ENCODE measurements around the gene BCAS3.
"Not testable (repeated sequence)": the region's sequence is repeated elsewhere in the genome, so short reads cannot be mapped to it uniquely, and the experiment has no call there.

The BCAS3 gene

DNA sequence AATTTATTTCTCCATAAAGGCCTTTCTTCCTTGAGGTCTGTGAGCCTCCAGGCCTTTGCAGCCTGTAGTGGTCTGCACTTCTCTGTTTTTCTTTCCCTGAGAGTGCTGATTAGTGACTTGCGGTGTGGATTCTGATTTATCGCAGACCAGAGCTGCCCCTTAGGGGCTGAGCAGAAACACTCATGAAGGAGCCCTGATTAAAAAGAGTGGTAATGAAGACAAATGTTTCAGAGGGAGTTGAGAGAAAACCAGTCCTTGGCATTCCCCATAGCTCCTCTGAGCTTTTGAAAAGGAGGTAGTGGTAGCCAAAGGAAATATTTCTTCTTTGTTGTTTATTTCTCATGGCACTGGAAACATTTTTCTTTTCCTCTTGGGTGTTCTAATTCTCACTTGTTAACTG is 453.9 kb downstream of the BCAS3 start:
- DNase-seq (ENCODE audit: low spot score), result no peak

DNA sequence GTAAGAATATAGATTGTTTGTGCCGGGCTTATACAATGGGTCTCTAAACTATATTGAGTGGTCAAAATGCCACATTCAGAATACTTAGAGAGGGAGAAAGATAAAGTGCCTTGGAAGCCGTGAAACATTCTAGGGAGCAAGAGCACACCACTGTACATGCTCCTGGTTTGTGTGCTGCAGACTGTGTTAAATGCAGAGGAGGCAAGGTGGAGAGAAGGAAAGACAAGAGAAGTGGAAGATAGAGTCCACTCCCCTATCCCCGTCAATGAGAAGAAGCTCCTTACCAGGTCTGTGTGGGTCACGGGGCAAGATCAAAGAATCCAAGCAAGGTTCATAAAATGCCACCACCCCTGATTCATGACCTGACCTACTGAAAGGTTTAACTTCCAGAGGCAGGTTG is 454.9 kb downstream of the BCAS3 start:
- no peak for DNase-seq (ENCODE audit: low spot score)

DNA sequence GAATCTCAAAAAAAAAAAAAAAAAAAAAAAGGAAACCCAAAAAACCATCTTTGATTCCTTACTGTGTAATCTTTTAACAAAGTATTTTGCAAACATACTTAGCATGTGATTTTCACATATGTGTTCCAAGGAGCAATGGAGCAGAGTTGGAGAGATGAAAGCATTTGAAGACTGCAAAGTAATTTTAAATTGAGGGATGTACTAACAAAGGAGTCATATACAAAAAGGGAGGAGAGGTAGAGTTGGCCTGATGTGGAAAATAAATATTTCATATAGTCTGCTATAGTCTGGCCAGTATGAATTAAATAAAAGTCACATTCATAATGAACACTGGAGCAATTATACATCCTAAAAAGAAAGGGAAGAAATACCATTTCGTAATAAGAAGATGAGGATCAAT is 456.2 kb downstream of the BCAS3 start:
- no peak for DNase-seq (ENCODE audit: low spot score)

DNA sequence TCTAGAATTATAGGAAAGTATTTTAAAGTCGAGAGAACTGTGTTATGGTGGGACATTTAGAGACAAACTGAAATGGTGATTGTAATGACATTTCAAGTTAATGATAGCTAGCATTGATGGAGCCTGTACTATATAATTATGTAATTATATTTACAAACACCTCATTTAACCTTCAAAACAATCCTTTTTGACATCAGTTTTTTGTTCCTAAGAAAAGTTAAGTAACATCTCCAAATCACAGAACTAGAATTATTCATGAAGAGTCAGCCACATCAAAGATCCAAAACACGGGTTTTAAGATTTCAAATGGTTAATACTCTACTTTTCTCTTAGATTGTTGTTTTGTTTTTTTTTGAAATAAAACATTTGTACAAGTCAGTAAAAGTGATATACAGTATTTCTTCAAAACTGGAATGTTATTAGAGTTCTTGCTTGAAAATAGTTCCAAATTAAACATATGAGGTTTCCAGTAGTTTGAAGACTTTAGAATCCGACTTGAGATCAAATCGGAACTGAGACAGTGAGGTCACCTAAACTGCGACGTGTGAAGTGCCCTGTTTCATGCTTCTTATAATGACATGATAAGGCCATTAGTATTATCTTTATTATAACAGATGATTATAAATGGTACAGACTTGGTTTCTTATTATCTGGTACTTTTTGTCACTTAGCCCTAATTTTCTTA is 457.0 kb downstream of the BCAS3 start:
- no peak for DNase-seq (ENCODE audit: low spot score)

GRCh38 chr17:61135782-61136181 is 458.1 kb downstream of the BCAS3 start:
- DNase-seq (ENCODE audit: low spot score), result no peak

GRCh38 chr17:61136296-61136695 is 458.6 kb downstream of the BCAS3 start:
- no peak for DNase-seq (ENCODE audit: low spot score)

DNA sequence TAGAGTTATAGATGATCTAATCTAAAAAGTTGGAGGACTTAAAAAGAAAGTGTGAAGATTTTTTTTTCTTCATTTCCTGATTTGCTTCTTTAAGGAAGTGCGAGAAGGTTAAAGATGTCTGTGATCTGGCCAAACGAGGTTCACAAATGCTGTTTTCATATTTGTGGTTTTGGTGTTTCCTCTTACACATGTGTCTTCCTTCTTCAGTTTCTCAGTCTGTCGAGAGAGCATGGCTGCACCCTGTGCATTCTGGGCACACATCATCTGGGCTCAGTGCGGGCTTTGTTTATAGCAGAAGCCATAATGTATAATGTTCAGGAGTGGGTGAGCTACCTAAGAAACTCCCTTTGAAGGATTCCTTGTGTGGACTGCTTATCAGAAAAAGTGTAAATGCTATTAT is 461.6 kb downstream of the BCAS3 start:
- no peak for DNase-seq (ENCODE audit: low spot score)

DNA sequence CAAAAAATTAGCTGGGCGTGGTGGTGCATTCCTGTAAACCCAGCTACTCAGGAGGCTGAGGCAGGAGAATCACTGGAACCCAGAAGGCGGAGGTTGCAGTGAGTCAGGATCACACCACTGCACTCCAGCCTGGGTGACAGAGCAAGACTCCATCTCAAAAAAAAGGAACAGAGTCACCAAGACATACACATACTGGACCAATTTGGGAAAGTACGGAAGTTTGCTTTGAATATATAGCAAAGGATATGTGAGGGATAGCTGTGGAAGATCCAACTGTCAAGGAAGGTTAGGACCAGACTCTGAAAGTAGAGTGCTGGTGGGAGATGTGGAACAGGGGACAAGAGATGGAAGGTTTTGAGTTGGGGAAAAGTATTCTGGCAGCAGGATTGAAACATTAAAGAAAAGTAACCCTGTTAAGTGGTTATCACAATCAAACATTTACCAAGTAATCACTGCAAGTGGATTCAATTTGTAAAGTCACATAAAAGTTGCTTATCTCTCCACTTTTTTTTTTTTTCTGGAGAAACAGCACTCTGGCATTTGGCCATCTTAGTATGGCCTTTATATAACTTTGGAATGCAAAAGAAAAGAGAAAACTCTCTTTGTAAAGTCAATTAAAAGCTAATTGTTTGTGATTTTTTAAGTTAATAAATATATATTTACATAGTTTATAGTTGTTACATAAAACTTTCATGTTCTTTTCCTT is 462.6 kb downstream of the BCAS3 start:
- DNase-seq (ENCODE audit: low spot score), result no peak

DNA sequence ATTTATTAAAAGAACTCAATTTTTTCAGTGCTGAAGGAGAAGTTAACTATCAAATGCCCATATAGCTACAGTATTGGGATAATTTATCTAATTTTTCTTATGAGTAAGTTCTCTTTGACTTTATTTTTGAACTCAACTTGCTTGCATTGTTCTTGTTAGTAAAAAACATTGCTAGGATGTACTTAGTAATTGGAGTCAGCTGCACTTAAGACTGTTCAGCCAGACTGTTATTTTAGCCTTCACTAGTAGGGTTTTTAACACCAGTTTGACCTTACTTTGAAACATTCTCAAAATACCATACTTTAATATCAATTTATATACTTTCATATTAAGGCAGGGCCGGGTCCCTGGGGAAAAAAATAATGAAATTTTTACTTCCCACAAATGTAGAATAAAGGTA is 465.4 kb downstream of the BCAS3 start:
- no peak for DNase-seq (ENCODE audit: low spot score)

GRCh38 chr17:61144137-61144536 is 466.5 kb downstream of the BCAS3 start:
- DNase-seq (ENCODE audit: low spot score), result no peak

DNA sequence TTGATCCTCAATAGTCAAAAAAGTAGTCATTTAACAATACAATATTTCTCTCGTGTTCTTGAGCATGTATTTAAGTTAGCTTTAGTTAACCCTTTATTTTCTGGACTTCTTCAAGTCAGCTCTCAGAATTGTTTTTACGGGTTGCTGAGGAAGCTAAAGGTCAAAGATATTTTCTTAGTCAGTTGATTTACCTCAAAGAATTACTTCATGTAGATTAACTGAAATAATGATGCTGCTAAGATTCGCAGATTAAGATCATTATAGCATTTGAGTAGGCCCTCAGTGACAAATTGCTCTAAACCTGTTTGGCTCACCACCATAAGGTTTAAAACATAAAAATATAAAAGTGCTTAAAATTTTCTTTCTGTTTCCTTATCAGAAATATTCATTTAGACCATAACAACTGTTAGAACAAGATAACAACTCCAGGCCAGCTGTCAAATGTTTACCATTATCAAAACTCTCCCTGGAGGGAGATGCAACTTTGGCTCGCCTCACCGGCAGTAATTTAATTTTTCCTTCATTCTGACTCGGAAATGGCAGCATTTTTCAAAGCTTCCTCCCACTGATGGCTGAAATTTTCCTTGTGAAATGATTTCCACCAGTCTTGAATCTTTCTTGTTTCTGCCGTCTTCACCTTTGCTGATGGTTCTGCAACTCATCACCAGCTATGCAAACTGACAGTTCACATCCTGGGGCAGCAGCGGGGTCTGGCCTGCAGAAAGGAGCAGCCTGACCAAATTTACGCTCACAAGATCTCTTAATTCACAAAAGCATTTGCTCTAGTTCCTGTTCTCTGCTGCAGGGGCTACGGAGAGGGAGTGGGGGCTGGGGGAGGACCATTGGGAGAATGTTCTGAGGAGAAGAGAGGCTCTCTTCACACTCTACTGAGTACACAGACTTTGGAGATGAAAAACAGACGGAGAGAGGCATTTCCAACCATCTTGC is 467.2 kb downstream of the BCAS3 start:
- DNase-seq (ENCODE audit: low spot score), result no peak

GRCh38 chr17:61146833-61147232 is 469.2 kb downstream of the BCAS3 start:
- DNase-seq (ENCODE audit: low spot score), result not testable (repeated sequence)

GRCh38 chr17:61149106-61149825 is 471.6 kb downstream of the BCAS3 start:
- no peak for DNase-seq (ENCODE audit: low spot score)

DNA sequence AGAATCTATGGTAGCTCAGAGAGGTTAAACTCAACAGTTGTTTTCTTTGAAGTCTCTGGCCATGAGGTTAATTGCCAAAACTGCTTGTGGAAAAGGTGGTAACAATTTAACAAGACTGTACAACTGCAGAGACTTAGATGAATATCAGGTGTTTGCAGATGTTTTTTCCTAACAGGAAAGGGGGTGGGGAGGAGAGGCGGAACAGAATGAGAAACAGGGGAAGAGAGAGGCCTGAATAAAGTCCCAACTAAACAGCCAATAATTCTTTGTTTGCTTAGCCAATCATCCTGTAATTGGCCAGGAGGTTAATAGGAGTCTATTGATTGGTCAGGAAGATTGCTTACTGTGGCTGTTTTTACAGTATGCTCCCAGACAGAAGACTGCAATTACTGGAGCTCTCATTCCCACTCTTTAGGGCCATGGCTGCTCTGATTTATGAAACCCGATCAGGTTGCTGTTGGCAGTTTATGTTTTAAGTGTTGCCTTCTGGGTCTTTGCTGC is 472.3 kb downstream of the BCAS3 start:
- DNase-seq (ENCODE audit: low spot score), result no peak

GRCh38 chr17:61150686-61151299 is 473.1 kb downstream of the BCAS3 start:
- DNase-seq (ENCODE audit: low spot score), result no peak

- no peak for DNase-seq (ENCODE audit: low spot score)
Measured at GRCh38 chr17:61152898-61153297, 475.2 kb downstream of the BCAS3 start.

DNA sequence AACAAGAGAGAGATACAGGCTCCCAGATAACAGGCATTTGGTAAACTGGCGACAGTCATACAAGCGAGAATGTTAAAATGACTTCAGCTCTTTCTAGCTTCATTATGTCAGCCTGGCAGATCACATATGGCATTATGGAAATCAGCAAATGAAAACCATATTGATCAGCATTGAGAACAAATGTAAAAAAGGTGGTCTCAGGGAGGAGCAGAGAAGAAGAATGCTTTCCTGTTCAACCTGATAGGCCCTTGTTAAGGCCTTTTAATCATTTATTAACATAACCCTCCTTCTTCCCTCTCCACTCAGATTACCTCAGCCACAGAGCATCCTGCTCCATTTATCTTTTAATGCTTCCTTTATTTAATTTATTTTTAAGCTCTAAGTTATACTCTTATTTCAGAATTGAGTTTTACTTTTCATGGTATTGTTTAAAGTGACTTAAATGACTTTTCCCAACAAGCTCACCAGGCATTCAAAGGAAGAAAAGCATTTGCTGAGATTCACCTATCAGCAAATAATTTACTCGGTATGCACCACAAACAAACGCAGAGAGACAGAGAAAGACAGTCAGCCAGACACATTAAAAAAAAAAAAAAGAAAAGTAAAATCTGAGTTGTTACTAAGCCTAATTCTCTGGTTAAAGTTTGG is 478.1 kb downstream of the BCAS3 start:
- DNase-seq (ENCODE audit: low spot score), result no peak

DNA sequence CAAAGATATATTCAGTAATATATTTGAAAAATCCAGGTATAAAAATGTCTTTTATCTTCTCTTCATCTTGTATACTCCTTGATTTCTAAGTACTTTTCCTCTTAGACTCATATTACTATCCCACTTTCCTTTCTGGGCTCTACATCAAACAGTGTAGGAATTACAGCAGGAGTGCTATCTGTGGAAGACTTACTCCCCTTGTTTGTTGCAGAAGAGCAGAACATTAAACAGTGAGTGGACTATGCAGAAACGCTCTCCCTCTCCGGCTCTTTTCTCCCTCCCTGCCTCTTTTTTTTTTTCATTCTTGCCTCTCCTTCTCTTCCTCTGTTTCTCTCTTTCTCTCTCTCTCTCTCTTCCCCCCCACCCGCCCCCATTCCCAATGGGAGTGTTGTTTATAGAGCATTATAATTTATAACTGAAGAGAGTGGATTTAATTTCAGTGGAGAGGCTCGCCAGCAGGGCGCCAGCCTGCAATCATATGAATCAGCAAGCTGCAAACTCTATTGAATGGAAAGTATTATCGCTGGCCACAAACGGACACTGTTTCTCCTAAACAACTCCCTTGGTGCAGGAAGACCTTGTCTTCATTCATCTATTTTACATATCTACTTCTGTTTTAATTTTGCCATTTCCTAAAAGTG is 479.7 kb downstream of the BCAS3 start:
- DNase-seq (ENCODE audit: low spot score), result peak; percentile 46

DNA sequence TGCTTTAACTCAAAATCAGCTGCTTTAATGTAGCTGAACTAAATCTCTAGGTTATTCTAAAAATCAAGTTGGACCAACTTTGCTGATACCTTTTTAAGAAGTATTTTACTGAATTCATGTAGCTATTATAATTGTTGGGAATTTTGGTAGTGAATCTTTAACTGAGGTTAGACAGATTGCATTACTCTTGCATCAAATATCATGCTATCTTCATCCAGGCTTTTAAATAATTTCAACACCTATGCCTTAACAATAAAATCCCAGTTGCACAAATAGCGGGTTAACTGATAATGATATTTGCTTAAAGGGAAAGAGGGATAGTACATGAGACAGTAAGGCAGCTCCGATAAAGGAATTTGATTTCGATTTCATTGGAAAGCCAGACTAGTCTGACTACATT is 480.7 kb downstream of the BCAS3 start:
- no peak for DNase-seq (ENCODE audit: low spot score)

DNA sequence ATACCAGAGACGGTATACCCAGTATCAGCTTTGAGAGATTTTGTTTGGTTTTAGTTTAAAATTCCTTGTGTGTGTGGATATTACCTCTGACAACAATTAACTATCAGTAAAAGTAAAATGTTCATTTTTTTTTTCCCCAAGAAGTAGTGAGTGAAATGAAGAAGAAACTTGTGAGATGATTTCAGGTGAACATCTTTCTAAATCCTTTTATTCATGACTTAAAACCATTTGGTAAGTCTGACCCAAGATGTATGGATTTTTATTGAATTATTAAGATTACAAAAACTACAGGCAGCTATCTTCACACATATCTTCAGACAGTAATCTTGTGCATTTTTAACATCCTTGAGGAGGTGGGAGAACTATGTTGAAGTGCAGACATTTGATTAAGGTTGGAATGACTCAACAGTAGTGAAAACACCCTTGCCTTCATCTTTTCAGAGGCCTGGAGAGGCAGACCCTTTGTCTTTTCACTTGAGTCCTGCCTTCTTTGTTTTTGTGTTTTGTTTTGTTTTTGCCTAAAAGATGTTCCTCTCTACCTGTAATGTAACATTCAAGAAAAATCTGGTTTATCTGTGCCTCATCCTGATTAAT is 481.7 kb downstream of the BCAS3 start:
- no peak for DNase-seq (ENCODE audit: low spot score)

Data from D341Med (cell line).